ENCODE data around the gene MED16.

The MED16 gene

DNA sequence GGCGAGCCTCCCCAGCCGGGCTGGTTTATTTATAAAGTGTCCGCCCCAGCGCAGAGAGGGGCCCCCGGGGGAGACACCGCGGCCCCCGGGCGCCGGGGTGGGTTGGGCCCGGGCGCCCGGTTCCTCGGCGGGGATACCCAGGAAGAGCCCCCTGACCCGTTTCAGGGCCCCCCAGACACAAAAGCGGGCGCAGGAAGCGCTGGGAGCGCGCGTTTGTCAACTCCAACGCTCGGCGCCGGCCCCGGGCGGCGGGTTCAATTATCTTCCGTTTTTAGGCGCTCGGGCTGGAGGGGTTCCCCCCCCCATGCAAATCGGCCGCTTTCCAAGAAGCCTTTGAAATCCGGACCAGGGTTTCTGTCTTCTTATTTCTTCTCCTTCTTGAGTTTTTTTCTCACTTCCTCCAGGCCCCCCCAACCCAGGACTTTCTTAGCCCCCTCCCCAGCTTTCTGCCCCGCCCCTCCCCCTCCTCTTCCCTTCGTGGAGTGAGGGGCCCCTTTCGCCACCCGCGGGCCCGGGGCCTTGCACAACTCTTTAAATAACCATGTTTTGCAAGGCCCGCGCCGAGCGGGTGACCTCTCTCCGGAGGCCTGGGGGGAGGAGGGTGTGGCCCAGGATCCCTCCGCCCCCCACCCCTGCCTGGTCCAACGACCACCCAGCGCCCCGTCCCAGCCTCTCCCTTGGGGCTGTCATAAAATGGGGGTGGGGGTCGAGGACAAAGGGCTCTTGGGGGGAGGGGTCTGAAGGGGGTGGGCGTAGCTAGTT is 33.8 kb upstream of the MED16 start:
- TF ChIP-seq, protein P1, sequence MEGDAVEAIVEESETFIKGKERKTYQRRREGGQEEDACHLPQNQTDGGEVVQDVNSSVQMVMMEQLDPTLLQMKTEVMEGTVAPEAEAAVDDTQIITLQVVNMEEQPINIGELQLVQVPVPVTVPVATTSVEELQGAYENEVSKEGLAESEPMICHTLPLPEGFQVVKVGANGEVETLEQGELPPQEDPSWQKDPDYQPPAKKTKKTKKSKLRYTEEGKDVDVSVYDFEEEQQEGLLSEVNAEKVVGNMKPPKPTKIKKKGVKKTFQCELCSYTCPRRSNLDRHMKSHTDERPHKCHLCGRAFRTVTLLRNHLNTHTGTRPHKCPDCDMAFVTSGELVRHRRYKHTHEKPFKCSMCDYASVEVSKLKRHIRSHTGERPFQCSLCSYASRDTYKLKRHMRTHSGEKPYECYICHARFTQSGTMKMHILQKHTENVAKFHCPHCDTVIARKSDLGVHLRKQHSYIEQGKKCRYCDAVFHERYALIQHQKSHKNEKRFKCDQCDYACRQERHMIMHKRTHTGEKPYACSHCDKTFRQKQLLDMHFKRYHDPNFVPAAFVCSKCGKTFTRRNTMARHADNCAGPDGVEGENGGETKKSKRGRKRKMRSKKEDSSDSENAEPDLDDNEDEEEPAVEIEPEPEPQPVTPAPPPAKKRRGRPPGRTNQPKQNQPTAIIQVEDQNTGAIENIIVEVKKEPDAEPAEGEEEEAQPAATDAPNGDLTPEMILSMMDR (IDR thresholded peaks at IDR 0.05; ENCODE audit: unreplicated experiment in 3 of 3) = no peak
- peak overlapping the region; percentile 45 to 96 (median 85) for H3K27ac Mint-ChIP-seq
- peaks cover 14% of the 10 kb centered on the region for H3K36me3 Mint-ChIP-seq (ENCODE audit: low read depth)
- peaks cover 8% of the 10 kb centered on the region for H3K27me3 Mint-ChIP-seq (ENCODE audit: low read depth)
- H3K9me3 Mint-ChIP-seq = no peaks in the 10 kb centered on the region
- H3K4me1 Mint-ChIP-seq = peaks cover 9% of the 10 kb centered on the region
- peak overlapping the region; percentile 89 to 97 (median 92) for H3K4me3 Mint-ChIP-seq

DNA sequence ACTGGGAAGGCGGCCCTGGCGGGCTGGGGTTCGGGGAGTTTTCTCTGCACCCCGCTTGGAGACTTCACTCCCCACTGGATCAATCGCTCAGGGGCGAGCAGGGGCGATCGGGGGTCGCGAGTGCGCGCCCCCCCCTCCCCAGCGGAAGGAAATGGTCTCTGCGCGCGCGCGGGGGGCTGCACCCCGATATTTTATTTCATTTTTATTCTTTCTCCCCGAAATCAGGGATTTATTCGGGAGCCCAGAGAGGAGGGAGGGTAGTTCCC is 33.3 kb upstream of the MED16 start:
- H3K9me3 Mint-ChIP-seq = no peaks in the 10 kb centered on the region
- H3K4me3 Mint-ChIP-seq = peak overlapping the region; percentile 78 to 80 (median 80)
- TF ChIP-seq, protein P1 (IDR thresholded peaks at IDR 0.05; ENCODE audit: unreplicated experiment in 3 of 3) = no peak
- peaks cover 13% of the 10 kb centered on the region for H3K27me3 Mint-ChIP-seq (ENCODE audit: low read depth)
- H3K27ac Mint-ChIP-seq = no peak overlapping the region
- H3K4me1 Mint-ChIP-seq = peaks cover 10% of the 10 kb centered on the region
- peaks cover 13% of the 10 kb centered on the region for H3K36me3 Mint-ChIP-seq (ENCODE audit: low read depth)

DNA sequence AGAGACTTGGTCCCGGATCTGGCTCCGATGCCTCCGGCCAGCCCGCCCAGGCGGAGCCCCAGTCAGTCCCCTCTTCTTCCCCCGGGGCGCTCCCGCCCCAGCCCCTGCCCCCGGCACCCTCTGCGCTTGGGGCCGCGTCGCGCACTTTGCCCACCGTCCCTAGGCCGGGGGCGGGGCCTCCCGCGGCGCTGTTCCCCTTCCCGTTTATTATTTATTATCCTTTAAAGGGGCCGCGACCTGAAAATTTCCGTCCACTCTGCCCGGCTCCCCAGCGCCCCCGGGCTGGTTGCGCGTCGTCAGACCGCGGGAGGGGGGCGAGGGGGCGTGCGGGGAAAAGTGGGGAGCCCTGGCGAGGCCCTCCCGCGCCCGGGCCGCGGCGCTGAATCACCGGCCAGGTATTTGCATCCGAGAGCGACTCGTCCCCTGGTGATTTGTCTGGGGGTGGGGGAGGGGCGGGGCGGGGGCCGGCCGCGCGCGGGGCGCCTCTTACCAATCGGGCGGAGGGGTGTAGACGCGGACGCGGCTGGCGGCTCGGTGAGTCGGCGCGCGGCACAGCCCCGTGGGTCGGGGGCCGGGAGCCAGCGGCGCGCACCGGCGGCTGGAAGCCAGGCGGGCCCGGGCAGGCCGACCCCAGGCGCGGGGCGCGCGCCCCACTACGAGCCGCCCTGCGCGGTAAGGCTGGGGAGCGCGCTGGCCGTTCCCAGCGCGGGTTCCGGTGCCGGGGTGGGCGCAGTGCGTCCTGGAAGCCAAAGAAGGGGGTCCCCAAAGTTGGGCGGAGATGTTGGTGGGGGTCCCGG is 32.7 kb upstream of the MED16 start, which contains the start of gene ARID3A:
TSS of gene ARID3A (plus strand) at position 510 of the 797 bp plus-strand sequence. CDS start 3,494 bp downstream, outside the sequence.
- Mint-ChIP-seq H3K4me3 (peak within 1 kb of the TSS; percentile 89 to 97 (median 92)), H3K27ac (peak within 1 kb of the TSS; percentile 45 to 96 (median 85)), H3K27me3 (ENCODE audit: low read depth) (peaks cover 18% of the 10 kb centered on the region), H3K4me1 (peaks cover 10% of the 10 kb centered on the region), H3K9me3 (no peaks in the 10 kb centered on the region), H3K36me3 (ENCODE audit: low read depth) (peaks cover 8% of the 10 kb centered on the region)
- TF ChIP-seq, protein P1 (IDR thresholded peaks at IDR 0.05; ENCODE audit: unreplicated experiment in 3 of 3) = no peak

DNA sequence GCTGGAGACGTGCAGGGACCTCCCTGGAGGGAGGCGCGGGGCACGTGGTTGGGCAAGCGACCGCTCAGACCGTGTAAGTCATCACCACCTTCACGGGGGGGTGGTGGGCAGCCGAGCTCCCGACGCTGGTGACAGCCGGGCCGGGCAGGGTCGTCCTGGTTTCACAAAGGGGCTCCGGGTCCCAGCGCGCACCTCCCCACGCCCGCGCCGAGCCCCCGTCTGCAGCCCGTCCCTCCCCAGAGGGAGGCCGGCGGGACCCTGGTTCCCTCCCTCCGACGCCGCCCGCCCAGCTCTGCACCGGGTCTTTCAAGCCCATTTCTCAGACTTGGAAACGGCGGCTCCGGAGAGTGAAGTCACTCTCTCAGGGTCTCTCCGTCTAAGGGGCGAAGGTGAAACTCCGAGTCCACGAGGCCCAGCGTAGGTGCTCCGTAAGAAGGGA is 32.1 kb upstream of the MED16 start:
- Mint-ChIP-seq H3K36me3 (ENCODE audit: low read depth) (peaks cover 5% of the 10 kb centered on the region), H3K9me3 (no peaks in the 10 kb centered on the region), H3K4me3 (peak overlapping the region; percentile 84 to 87 (median 86)), H3K27ac (peak overlapping the region in 2 of 3 experiments; percentile 31 to 69), H3K27me3 (ENCODE audit: low read depth) (peaks cover 24% of the 10 kb centered on the region), H3K4me1 (peaks cover 10% of the 10 kb centered on the region)
- TF ChIP-seq, protein P1 (IDR thresholded peaks at IDR 0.05; ENCODE audit: unreplicated experiment in 3 of 3) = no peak

DNA sequence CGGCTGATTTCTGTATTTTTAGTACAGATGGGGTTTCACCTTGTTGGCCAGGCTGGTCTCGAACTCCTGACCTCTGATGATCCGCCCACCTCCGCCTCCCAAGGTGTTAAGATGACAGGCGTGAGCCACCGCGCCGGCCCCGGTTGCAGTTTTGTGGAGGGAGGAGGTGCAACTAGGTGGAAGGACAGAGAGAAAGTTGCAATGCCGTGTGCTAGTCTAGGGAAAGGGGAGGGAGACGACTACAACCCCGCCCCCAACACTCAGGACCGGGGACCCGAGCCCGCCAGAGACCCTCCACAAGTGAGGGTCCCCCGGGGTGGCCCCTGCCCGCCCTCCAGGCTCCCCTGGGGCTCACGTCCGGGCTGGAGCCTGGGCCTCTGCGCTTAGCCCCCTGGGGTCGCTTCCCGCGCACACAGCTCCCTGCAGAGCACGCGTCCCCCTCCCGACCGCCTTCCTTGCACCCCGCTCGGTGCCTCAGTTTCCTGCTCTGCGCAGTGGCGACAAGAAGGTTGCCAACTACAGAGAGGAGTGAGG is 31.6 kb upstream of the MED16 start:
- Mint-ChIP-seq H3K9me3 (no peaks in the 10 kb centered on the region), H3K36me3 (ENCODE audit: low read depth) (no peaks in the 10 kb centered on the region), H3K27ac (peak overlapping the region in 1 of 3 experiments; percentile 37), H3K4me1 (peaks cover 10% of the 10 kb centered on the region), H3K27me3 (ENCODE audit: low read depth) (peaks cover 24% of the 10 kb centered on the region), H3K4me3 (peak overlapping the region; percentile 74 to 87 (median 84))
- TF ChIP-seq, protein P1 (IDR thresholded peaks at IDR 0.05; ENCODE audit: unreplicated experiment in 3 of 3) = no peak
